Astrocyte (in vitro differentiated cells and primary cell): ENCODE results near the gene PRIMA1. TPM values are rescaled to one million over a fixed set of nuclear protein-coding genes. Genes with fewer than 3 reads are reported as not detected.

ENCODE experiments used
- DNase-seq: peaks from one replicate; pipeline ENCODE4 v3.0.0-alpha.2; 2010; ENCODE audit warnings: low read depth
- FAIRE-seq: peaks from 2 replicates; lab custom pipeline; 2011; peaks lifted over from hg19 to GRCh38; lab: Jason Lieb, UNC
- H2AFZ ChIP-seq: 2 replicates; pipeline ENCODE4 v1.6.0; 2012; ENCODE audit warnings: low read depth, low read length, inconsistent platforms
- H3K27ac ChIP-seq: 2 replicates; pipeline ENCODE4 v1.5.1; 2011; ENCODE audit warnings: low read depth, low read length, inconsistent platforms
- H3K27me3 ChIP-seq: 2 replicates; pipeline ENCODE4 v1.6.0; 2011; ENCODE audit warnings: low read length, inconsistent platforms; ENCODE audit not compliant: insufficient read depth
- H3K36me3 ChIP-seq: 2 replicates; pipeline ENCODE4 v1.5.1; 2011; ENCODE audit warnings: low read length, inconsistent platforms; ENCODE audit not compliant: insufficient read depth
- H3K4me1 ChIP-seq: 2 replicates; pipeline ENCODE4 v1.5.1; 2011; ENCODE audit warnings: low read length, inconsistent platforms; ENCODE audit not compliant: insufficient read depth
- H3K4me2 ChIP-seq: 2 replicates; pipeline ENCODE4 v1.6.0; 2012; ENCODE audit warnings: low read length, inconsistent platforms
- H3K4me3 ChIP-seq: 2 replicates; pipeline ENCODE4 v1.5.1; 2011; ENCODE audit warnings: low read depth, mild to moderate bottlenecking, low read length, inconsistent platforms; ENCODE audit not compliant: insufficient read depth
- H3K79me2 ChIP-seq: 2 replicates; pipeline ENCODE4 v1.6.0; 2012; ENCODE audit warnings: mild to moderate bottlenecking, low read length, inconsistent platforms; ENCODE audit not compliant: insufficient read depth
- H3K9ac ChIP-seq: 2 replicates; pipeline ENCODE4 v1.6.0; 2012; ENCODE audit warnings: mild to moderate bottlenecking, low read length, inconsistent platforms
- H3K9me3 ChIP-seq: 2 replicates; pipeline ENCODE4 v1.5.1; 2012; ENCODE audit warnings: low read depth, mild to moderate bottlenecking, low read length, inconsistent platforms; ENCODE audit not compliant: insufficient read depth
- H4K20me1 ChIP-seq: 2 replicates; pipeline ENCODE4 v1.6.0; 2012; ENCODE audit warnings: low read length, inconsistent platforms; ENCODE audit not compliant: insufficient read depth
- H3K27ac Mint-ChIP-seq: one replicate; pipeline ENCODE4 v1.8.0; 2021; ENCODE audit warnings: mild to moderate bottlenecking, mixed read lengths; ENCODE audit not compliant: unreplicated experiment
- H3K27me3 Mint-ChIP-seq: one replicate; pipeline ENCODE4 v1.8.0; 2021; ENCODE audit warnings: low read depth, mixed read lengths; ENCODE audit not compliant: unreplicated experiment
- H3K36me3 Mint-ChIP-seq: one replicate; pipeline ENCODE4 v1.8.0; 2021; ENCODE audit warnings: low read depth, mixed read lengths; ENCODE audit not compliant: unreplicated experiment
- H3K4me1 Mint-ChIP-seq: one replicate; pipeline ENCODE4 v1.8.0; 2021; ENCODE audit warnings: low read depth, mixed read lengths; ENCODE audit not compliant: unreplicated experiment
- H3K4me3 Mint-ChIP-seq: one replicate; pipeline ENCODE4 v1.8.0; 2021; ENCODE audit warnings: mild to moderate bottlenecking, moderate library complexity, mixed read lengths; ENCODE audit not compliant: unreplicated experiment
- H3K9me3 Mint-ChIP-seq: one replicate; pipeline ENCODE4 v1.8.0; 2021; ENCODE audit warnings: mild to moderate bottlenecking, mixed read lengths; ENCODE audit not compliant: unreplicated experiment
- EZH2 ChIP-seq: IDR thresholded peaks from 2 replicates; pipeline ENCODE4 v1.6.1; 2012; ENCODE audit warnings: mild to moderate bottlenecking, low read length, inconsistent platforms; ENCODE audit not compliant: insufficient read depth
- total RNA-seq: library from RNA; stranded (reverse); gene quantifications from 2 replicates; pipeline ENCODE4 v1.2.1, GENCODE V29; 2021
- TF ChIP-seq, protein P1 (sequence below): IDR thresholded peaks from 2 replicates; pipeline ENCODE4 v1.5.1; 2011; ENCODE audit warnings: low read depth, mild to moderate bottlenecking, inconsistent platforms, low read length, moderate library complexity; ENCODE audit not compliant: insufficient read depth

The PRIMA1 gene
- total RNA-seq, 1 donor from 2014 or later, result not detected

DNA sequence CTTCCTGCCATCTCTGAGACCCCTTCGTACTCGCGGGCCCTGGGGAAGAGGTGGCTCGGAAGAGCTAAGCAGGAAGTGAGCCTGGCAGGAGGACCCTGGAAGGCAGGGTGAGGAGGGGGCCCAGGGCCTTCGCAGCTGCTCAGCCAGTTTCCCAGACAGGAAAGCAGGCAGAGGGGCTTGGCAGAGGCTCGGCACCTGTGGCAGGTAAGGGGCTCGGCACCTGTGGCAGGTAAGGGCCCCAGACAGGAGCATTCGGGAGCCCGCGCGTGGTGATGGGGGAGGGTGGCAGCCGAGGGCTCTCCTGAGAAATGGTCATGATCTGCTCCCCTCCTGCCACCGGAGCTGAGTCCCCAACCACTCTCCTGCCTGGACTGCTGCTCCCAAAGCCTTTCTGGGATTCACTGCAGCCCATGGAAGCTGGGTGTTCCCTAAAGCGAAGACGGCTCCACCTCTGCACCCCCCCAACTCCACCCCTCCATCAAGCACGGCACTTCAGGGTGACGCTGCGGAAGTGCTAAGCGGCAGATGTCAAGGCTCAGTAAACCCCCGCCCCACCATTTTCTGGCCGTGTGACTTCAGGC lies 63.2 kb downstream of the PRIMA1 start:
- Histone ChIP-seq H3K36me3 (no peaks in the 10 kb centered on the region), H3K27me3 (no peaks in the 10 kb centered on the region), H3K4me3 (no peak overlapping the region), H4K20me1 (no peaks in the 10 kb centered on the region), H3K9ac (no peak overlapping the region), H3K9me3 (no peaks in the 10 kb centered on the region), H3K27ac (no peak overlapping the region), H3K4me2 (no peak overlapping the region), H3K4me1 (no peaks in the 10 kb centered on the region), H3K79me2 (no peaks in the 10 kb centered on the region), H2AFZ (no peak overlapping the region)
- H3K27ac Mint-ChIP-seq, result no peak overlapping the region
- peaks cover 25% of the 10 kb centered on the region for H3K27me3 Mint-ChIP-seq
- peaks cover 2% of the 10 kb centered on the region for H3K9me3 Mint-ChIP-seq
- H3K4me1 Mint-ChIP-seq, result peaks cover 3% of the 10 kb centered on the region
- FAIRE-seq (no peak), DNase-seq (no peak)
- no peaks in the 10 kb centered on the region for H3K36me3 Mint-ChIP-seq
- TF ChIP-seq EZH2, result no peak
- TF ChIP-seq, protein P1, sequence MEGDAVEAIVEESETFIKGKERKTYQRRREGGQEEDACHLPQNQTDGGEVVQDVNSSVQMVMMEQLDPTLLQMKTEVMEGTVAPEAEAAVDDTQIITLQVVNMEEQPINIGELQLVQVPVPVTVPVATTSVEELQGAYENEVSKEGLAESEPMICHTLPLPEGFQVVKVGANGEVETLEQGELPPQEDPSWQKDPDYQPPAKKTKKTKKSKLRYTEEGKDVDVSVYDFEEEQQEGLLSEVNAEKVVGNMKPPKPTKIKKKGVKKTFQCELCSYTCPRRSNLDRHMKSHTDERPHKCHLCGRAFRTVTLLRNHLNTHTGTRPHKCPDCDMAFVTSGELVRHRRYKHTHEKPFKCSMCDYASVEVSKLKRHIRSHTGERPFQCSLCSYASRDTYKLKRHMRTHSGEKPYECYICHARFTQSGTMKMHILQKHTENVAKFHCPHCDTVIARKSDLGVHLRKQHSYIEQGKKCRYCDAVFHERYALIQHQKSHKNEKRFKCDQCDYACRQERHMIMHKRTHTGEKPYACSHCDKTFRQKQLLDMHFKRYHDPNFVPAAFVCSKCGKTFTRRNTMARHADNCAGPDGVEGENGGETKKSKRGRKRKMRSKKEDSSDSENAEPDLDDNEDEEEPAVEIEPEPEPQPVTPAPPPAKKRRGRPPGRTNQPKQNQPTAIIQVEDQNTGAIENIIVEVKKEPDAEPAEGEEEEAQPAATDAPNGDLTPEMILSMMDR, result no peak
- no peak overlapping the region for H3K4me3 Mint-ChIP-seq

DNA sequence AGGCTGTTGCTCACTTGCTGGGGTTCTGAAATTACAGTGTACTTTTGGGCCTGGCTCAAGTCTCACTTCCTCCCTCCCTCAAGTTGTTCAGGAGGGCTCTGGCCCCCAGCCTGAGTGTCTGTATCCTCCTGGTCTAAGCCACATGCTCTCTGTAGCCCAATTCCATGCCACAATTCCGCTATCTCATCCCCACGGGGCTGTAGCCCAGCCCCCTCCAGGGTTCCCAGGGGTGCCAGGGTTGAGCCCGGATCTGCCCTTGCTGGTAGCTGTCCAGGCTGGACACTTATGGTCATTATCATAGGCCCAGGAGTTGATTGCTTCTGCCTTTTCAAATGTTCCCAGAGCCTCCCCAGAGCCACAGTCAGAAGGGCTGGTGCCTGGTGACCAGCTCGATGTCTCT lies 65.3 kb downstream of the PRIMA1 start:
- H3K27me3 Mint-ChIP-seq, result peaks cover 27% of the 10 kb centered on the region
- Histone ChIP-seq H3K9me3 (no peaks in the 10 kb centered on the region), H3K4me1 (no peaks in the 10 kb centered on the region), H3K4me3 (no peak overlapping the region), H3K79me2 (no peaks in the 10 kb centered on the region), H3K27me3 (no peaks in the 10 kb centered on the region), H3K9ac (no peak overlapping the region), H4K20me1 (no peaks in the 10 kb centered on the region), H2AFZ (no peak overlapping the region), H3K4me2 (no peak overlapping the region), H3K27ac (no peak overlapping the region), H3K36me3 (no peaks in the 10 kb centered on the region)
- no peak for TF ChIP-seq EZH2
- TF ChIP-seq, protein P1, result no peak
- DNase-seq (no peak), FAIRE-seq (no peak)
- no peak overlapping the region for H3K4me3 Mint-ChIP-seq
- no peak overlapping the region for H3K27ac Mint-ChIP-seq
- H3K36me3 Mint-ChIP-seq, result no peaks in the 10 kb centered on the region
- H3K9me3 Mint-ChIP-seq, result peaks cover 2% of the 10 kb centered on the region
- H3K4me1 Mint-ChIP-seq, result peaks cover 3% of the 10 kb centered on the region

DNA sequence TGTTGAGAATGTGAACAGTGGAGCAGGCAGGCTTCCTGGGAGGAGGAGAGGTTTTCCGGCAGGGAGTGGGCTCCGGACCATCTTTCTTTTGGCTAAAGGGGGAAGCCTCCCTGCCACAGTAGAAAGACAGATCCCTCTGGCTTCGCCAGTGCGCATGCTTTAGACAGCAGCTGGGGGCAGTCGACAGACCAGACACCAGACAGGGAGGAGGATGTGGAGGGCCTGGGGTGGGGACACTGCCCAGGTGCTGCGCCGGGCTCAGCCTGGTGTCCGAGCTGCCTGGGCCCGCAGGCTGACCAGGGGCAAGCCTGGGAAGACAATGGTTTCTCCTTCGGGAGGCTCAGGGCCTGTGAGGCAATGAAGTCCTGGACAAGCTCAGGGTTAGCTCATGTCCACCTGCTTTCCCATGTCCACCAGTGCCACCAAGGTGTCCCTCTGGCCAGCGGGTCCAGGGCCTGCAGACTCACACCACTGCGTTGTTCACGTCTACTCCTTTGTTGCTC lies 67.3 kb downstream of the PRIMA1 start:
- FAIRE-seq, result no peak
- Histone ChIP-seq H3K79me2 (no peaks in the 10 kb centered on the region), H3K27me3 (no peaks in the 10 kb centered on the region), H3K4me3 (no peak overlapping the region), H3K9me3 (no peaks in the 10 kb centered on the region), H2AFZ (no peak overlapping the region), H3K9ac (no peak overlapping the region), H3K4me2 (no peak overlapping the region), H4K20me1 (no peaks in the 10 kb centered on the region), H3K4me1 (no peaks in the 10 kb centered on the region), H3K27ac (no peak overlapping the region), H3K36me3 (no peaks in the 10 kb centered on the region)
- DNase-seq, result no peak
- Mint-ChIP-seq H3K36me3 (no peaks in the 10 kb centered on the region), H3K9me3 (peaks cover 2% of the 10 kb centered on the region), H3K4me1 (peaks cover 3% of the 10 kb centered on the region), H3K27me3 (peaks cover 22% of the 10 kb centered on the region), H3K27ac (no peak overlapping the region), H3K4me3 (no peak overlapping the region)
- TF ChIP-seq, protein P1, result no peak
- TF ChIP-seq EZH2, result no peak
